Esophagus muscularis mucosa (tissue), 4 donors: ENCODE results near the gene C12orf75. TPM values are rescaled to one million over a fixed set of nuclear protein-coding genes. Genes with fewer than 3 reads are reported as not detected.

ENCODE experiments used
- DNase-seq: peaks from one replicate; pipeline ENCODE4 v3.0.0-alpha.2; 2017; ENCODE audit errors: extremely low spot score
- H3K27ac ChIP-seq, 4 donors: fragments of 200-600 bp; sonication (generic); replicated peaks in 1 of 4; 1 replicate in 3 of 4; 2 replicates in 1 of 4; pipeline ENCODE4 v1.5.1; 2016 to 2019; ENCODE audit warnings: mild to moderate bottlenecking in 1 of 4
- H3K27me3 ChIP-seq, 4 donors: fragments of 200-600 bp; sonication (generic); one replicate each; pipeline versions ENCODE4 v1.5.1 to v1.6.0; 2016 to 2019
- H3K36me3 ChIP-seq, 4 donors: fragments of 200-600 bp; sonication (generic); one replicate each; pipeline ENCODE4 v1.5.1; 2016 to 2019
- H3K4me1 ChIP-seq, 4 donors: fragments of 200-600 bp; sonication (generic); one replicate each; pipeline ENCODE4 v1.5.1; 2016 to 2019
- H3K4me3 ChIP-seq, 4 donors: fragments of 200-600 bp; sonication (generic); 1 replicate in 2 of 4; 2 replicates in 2 of 4; pipeline ENCODE4 v1.5.1; 2016 to 2019; ENCODE audit warnings: mild to moderate bottlenecking in 4 of 4, moderate library complexity in 1 of 4
- H3K9me3 ChIP-seq, 4 donors: fragments of 200-600 bp; sonication (generic); 1 replicate in 3 of 4; 2 replicates in 1 of 4; pipeline ENCODE4 v1.5.1; 2016 to 2019
- CTCF ChIP-seq, 3 experiments: fragments of 200-600 bp in 2 of 3; fragments of 450-650 bp in 1 of 3; sonication (generic) in 2 of 3; IDR thresholded peaks; one replicate each; pipeline ENCODE4 v1.5.1; 2017 to 2019; ENCODE audit warnings: antibody characterized with exemption in 3 of 3, mild to moderate bottlenecking in 2 of 3, moderate library complexity in 1 of 3
- EP300 ChIP-seq: sonication (generic); formaldehyde crosslinking; IDR thresholded peaks from one replicate; pipeline ENCODE4 v1.6.1; 2017; ENCODE audit warnings: antibody characterized with exemption
- POLR2A ChIP-seq: fragments of 450-650 bp; IDR thresholded peaks from one replicate; pipeline ENCODE4 v1.6.1; 2017; ENCODE audit warnings: antibody characterized with exemption, moderate library complexity, mild to moderate bottlenecking, low read depth
- POLR2AphosphoS5 ChIP-seq, 2 donors: sonication (generic); formaldehyde crosslinking; IDR thresholded peaks; one replicate each; pipeline ENCODE4 v1.6.1; 2017; ENCODE audit warnings: antibody characterized with exemption in 2 of 2
- WGBS: methylation state at CpG from one replicate; pipeline ENCODE4 v1.1.5; 2018; 5-methylcytosine and 5-hydroxymethylcytosine counted together
- intact Hi-C: fragments of 100-400 bp; cut with DNase I; formaldehyde crosslinking; loops from one replicate; pipeline ENCODE4 v1.15.1; 2023
- total RNA-seq, 4 donors: library from RNA; depleted of rRNA; stranded (reverse); fragments of >200 nt; gene quantifications; one replicate each; pipeline versions ENCODE4 v1.1.0 to v1.2.1, GENCODE V29; 2016

The C12orf75 gene
- total RNA-seq, 4 donors from 2014 or later, result 0.83 to 3.1 (median 2.8) TPM

- no peaks in the 10 kb centered on the region for H3K27me3 ChIP-seq
- intact Hi-C loops, result no loop called here
- H3K27ac ChIP-seq, result no peak overlapping the region
- no peaks in the 10 kb centered on the region for H3K9me3 ChIP-seq
- no peaks in the 10 kb centered on the region for H3K4me1 ChIP-seq
- no peak overlapping the region for H3K4me3 ChIP-seq
- DNase-seq, result no peak
- TF ChIP-seq CTCF (IDR thresholded peaks at IDR 0.05) (no peak), POLR2AphosphoS5 (IDR thresholded peaks at IDR 0.05) (no peak), POLR2A (no peak), EP300 (no peak)
- WGBS, result 75% methylated on average over 9 of the region's 9 CpGs
- no peaks in the 10 kb centered on the region for H3K36me3 ChIP-seq
Observed at GRCh38 chr12:105352940-105353635, 22.6 kb downstream of the C12orf75 start.

- Histone ChIP-seq H3K27me3 (no peaks in the 10 kb centered on the region), H3K36me3 (no peaks in the 10 kb centered on the region), H3K27ac (no peak overlapping the region), H3K9me3 (no peaks in the 10 kb centered on the region), H3K4me1 (no peaks in the 10 kb centered on the region), H3K4me3 (no peak overlapping the region)
- intact Hi-C loops, result no loop called here
- DNase-seq, result no peak
- TF ChIP-seq EP300 (no peak), POLR2A (no peak), POLR2AphosphoS5 (IDR thresholded peaks at IDR 0.05) (no peak), CTCF (IDR thresholded peaks at IDR 0.05) (no peak)
Observed at GRCh38 chr12:105355752-105356151, 25.3 kb downstream of the C12orf75 start.

GRCh38 chr12:105357162-105357691, 26.7 kb downstream of the C12orf75 start:
- TF ChIP-seq CTCF (IDR thresholded peaks at IDR 0.05), result no peak
- TF ChIP-seq EP300, result no peak
- TF ChIP-seq POLR2A, result no peak
- TF ChIP-seq POLR2AphosphoS5 (IDR thresholded peaks at IDR 0.05), result no peak
- Histone ChIP-seq H3K4me1 (no peaks in the 10 kb centered on the region), H3K9me3 (no peaks in the 10 kb centered on the region), H3K27ac (no peak overlapping the region), H3K4me3 (no peak overlapping the region), H3K27me3 (no peaks in the 10 kb centered on the region), H3K36me3 (no peaks in the 10 kb centered on the region)
- no peak for DNase-seq
- 78% methylated on average over 6 of the region's 6 CpGs for WGBS
- intact Hi-C loops, result no loop called here

GRCh38 chr12:105358789-105359188, 28.3 kb downstream of the C12orf75 start:
- no peaks in the 10 kb centered on the region for H3K9me3 ChIP-seq
- intact Hi-C loops, result no loop called here
- H3K36me3 ChIP-seq, result no peaks in the 10 kb centered on the region
- no peak overlapping the region for H3K27ac ChIP-seq
- no peaks in the 10 kb centered on the region for H3K27me3 ChIP-seq
- H3K4me1 ChIP-seq, result no peaks in the 10 kb centered on the region
- TF ChIP-seq POLR2AphosphoS5 (IDR thresholded peaks at IDR 0.05), result no peak
- no peak for TF ChIP-seq CTCF (IDR thresholded peaks at IDR 0.05)
- TF ChIP-seq EP300, result no peak
- no peak for TF ChIP-seq POLR2A
- DNase-seq, result no peak
- H3K4me3 ChIP-seq, result no peak overlapping the region
- WGBS, result 71% methylated on average over 7 of the region's 7 CpGs

- Histone ChIP-seq H3K27me3 (no peaks in the 10 kb centered on the region), H3K4me1 (no peaks in the 10 kb centered on the region), H3K27ac (no peak overlapping the region), H3K9me3 (no peaks in the 10 kb centered on the region), H3K36me3 (no peaks in the 10 kb centered on the region), H3K4me3 (no peak overlapping the region)
- intact Hi-C loops, result no loop called here
- TF ChIP-seq CTCF (IDR thresholded peaks at IDR 0.05), result no peak
- no peak for DNase-seq
- 50% methylated on average over 1 of the region's 1 CpG for WGBS
Observed at GRCh38 chr12:105359856-105360255, 29.4 kb downstream of the C12orf75 start.
